ENCODE results near the gene CRMP1.

- TF ChIP-seq, protein P1, sequence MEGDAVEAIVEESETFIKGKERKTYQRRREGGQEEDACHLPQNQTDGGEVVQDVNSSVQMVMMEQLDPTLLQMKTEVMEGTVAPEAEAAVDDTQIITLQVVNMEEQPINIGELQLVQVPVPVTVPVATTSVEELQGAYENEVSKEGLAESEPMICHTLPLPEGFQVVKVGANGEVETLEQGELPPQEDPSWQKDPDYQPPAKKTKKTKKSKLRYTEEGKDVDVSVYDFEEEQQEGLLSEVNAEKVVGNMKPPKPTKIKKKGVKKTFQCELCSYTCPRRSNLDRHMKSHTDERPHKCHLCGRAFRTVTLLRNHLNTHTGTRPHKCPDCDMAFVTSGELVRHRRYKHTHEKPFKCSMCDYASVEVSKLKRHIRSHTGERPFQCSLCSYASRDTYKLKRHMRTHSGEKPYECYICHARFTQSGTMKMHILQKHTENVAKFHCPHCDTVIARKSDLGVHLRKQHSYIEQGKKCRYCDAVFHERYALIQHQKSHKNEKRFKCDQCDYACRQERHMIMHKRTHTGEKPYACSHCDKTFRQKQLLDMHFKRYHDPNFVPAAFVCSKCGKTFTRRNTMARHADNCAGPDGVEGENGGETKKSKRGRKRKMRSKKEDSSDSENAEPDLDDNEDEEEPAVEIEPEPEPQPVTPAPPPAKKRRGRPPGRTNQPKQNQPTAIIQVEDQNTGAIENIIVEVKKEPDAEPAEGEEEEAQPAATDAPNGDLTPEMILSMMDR (IDR thresholded peaks at IDR 0.05) = no peak
- no peak for TF ChIP-seq POLR2A (IDR thresholded peaks at IDR 0.05)
- TF ChIP-seq EP300 (IDR thresholded peaks at IDR 0.05) = no peak
Observed at GRCh38 chr4:5800496-5800895, 92.4 kb downstream of the CRMP1 start.
